GM12878 (cell line): ENCODE data around the gene POMC. TPM values are rescaled to one million over a fixed set of nuclear protein-coding genes. Genes with fewer than 3 reads are reported as not detected.

ENCODE experiments used
- E2F8 ChIP-seq: fragments of 450-650 bp; IDR thresholded peaks from 2 replicates; pipeline ENCODE4 v1.6.1; 2018; ENCODE audit warnings: mild to moderate bottlenecking, low read depth, moderate library complexity; ENCODE audit not compliant: partially characterized antibody
- JUNB ChIP-seq: IDR thresholded peaks from 2 replicates; pipeline ENCODE4 v1.6.1; 2016; ENCODE audit warnings: antibody characterized with exemption, mild to moderate bottlenecking
- NR2C2 ChIP-seq: IDR thresholded peaks from 2 replicates; pipeline ENCODE4 v1.6.1; 2011; ENCODE audit warnings: borderline replicate concordance, low read depth; ENCODE audit not compliant: control insufficient read depth, insufficient read length
- RBBP5 ChIP-seq: fragments of 200-600 bp; sonication (generic); conservative IDR thresholded peaks from 2 replicates; pipeline ENCODE4 v1.6.1; 2016
- RCOR1 ChIP-seq: conservative IDR thresholded peaks from 2 replicates; pipeline ENCODE4 v1.6.1; 2012; ENCODE audit warnings: low read depth, low read length, improper control_type of control experiment
- REST ChIP-seq: IDR thresholded peaks from 2 replicates; pipeline ENCODE4 v1.6.1; 2012; ENCODE audit warnings: mild to moderate bottlenecking, low read depth, low read length
- TCF12 ChIP-seq: IDR thresholded peaks from 2 replicates; pipeline ENCODE4 v1.6.1; 2011; ENCODE audit warnings: low read depth, mild to moderate bottlenecking, low read length
- WRNIP1 ChIP-seq: IDR thresholded peaks from 2 replicates; pipeline ENCODE4 v1.6.1; 2011; ENCODE audit warnings: low read depth, low read length, improper control_type of control experiment, borderline replicate concordance
- ZBTB40 ChIP-seq: fragments of 450-650 bp; IDR thresholded peaks from 2 replicates; pipeline ENCODE4 v1.6.1; 2016; ENCODE audit warnings: mild to moderate bottlenecking, moderate library complexity, borderline replicate concordance
- polyA plus RNA-seq, 11 experiments: library from polyadenylated mRNA; depleted of rRNA in 4 of 11; unstranded in 6 of 11; stranded (reverse) in 5 of 11; fragments of >200 nt; fragmentation: Nextera tagmentation in 4 of 11; fragmentation: Illumina TruSeq in 1 of 11; extraction: Ambion mirVana in 4 of 11; extraction: Trizol in 1 of 11; gene quantifications; 1 replicate in 1 of 11; 2 replicates in 10 of 11; pipeline versions ENCODE4 v1.2.1 to v1.2.3, GENCODE V29; 2011 to 2016; ENCODE audit warnings: inconsistent platforms in 2 of 11, missing spikeins in 2 of 11, low read depth in 1 of 11
- total RNA-seq, 4 experiments: library from RNA; depleted of rRNA in 3 of 4; stranded (reverse); fragments of >200 nt in 3 of 4; fragmentation: Illumina TruSeq in 1 of 4; extraction: Trizol in 1 of 4; gene quantifications; 2 replicates each; pipeline versions ENCODE4 v1.2.1 to v1.2.3, GENCODE V29; 2013 to 2021

Gene POMC
- total and polyA plus RNA-seq, 10 of the 15 experiments (the other 5 are each of a cell fraction or from before 2014, with no cell fraction given): 0.05 to 14.7 (median 6.8) TPM; not detected in 1

DNA sequence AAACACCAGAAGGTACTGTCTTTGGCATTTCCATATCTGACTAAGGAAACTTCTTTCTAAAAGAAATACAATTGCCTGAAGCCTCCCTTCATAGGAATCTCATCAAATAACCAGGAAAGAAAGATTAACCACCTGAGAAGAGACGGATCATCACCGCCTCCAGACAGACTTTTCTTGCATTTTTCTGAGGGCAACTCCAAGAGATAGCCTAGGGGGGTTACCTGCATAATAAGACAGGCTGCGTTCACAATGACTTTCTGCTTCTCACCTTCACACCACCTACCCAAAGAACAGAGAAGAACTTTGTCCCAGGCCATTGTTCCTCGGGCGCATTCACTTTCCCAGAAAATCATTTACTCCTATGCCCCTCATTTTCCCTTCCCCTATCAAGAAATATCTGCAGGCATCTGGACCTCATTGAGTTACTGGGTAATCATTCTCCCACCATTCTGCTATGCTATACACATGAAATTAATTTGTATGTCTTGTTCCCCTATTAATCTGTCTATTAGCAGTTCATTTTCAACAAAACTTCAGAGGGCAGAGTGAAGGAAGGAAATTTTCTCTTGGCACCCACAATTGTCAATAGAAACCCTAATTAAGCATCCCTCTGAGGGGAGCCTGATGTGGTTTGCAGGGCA is 8.3 kb upstream of the POMC start (continued):
- TF ChIP-seq E2F8 (no peak), REST (no peak), RCOR1 (no peak), NR2C2 (no peak), ZBTB40 (no peak), JUNB (no peak), TCF12 (no peak), WRNIP1 (no peak), RBBP5 (no peak)
- TF ChIP-seq, all 136 proteins: peak for 0
